Peyer's patch (tissue), 4 donors: Measurements from ENCODE around the gene TMCO4. TPM values are rescaled to one million over a fixed set of nuclear protein-coding genes. Genes with fewer than 3 reads are reported as not detected.

Source experiments
- DNase-seq, 3 donors: peaks; one replicate each; pipeline ENCODE4 v3.0.0-alpha.2; 2017 to 2019
- H3K27ac ChIP-seq, 4 donors: fragments of 200-600 bp; sonication (generic); one replicate each; pipeline ENCODE4 v1.5.1; 2016 to 2019
- H3K27me3 ChIP-seq, 2 donors: fragments of 200-600 bp; sonication (generic); one replicate each; pipeline ENCODE4 v1.5.1; 2019
- H3K36me3 ChIP-seq, 3 donors: fragments of 200-600 bp; sonication (generic); one replicate each; pipeline ENCODE4 v1.5.1; 2016 to 2019
- H3K4me1 ChIP-seq, 4 donors: fragments of 200-600 bp; sonication (generic); one replicate each; pipeline ENCODE4 v1.5.1; 2016 to 2019
- H3K4me3 ChIP-seq, 4 donors: fragments of 200-600 bp; sonication (generic); 1 replicate in 3 of 4; 2 replicates in 1 of 4; pipeline ENCODE4 v1.5.1; 2016 to 2019; ENCODE audit warnings: mild to moderate bottlenecking in 1 of 4
- H3K9me3 ChIP-seq, 4 donors: fragments of 200-600 bp; sonication (generic); one replicate each; pipeline ENCODE4 v1.5.1; 2016 to 2019; ENCODE audit warnings: mild to moderate bottlenecking in 1 of 4
- CTCF ChIP-seq, 6 experiments: fragments of 450-650 bp in 4 of 6; fragments of 200-600 bp in 2 of 6; sonication (generic) in 1 of 6; IDR thresholded peaks; one replicate each; pipeline ENCODE4 v1.5.1; 2017 to 2019; ENCODE audit warnings: antibody characterized with exemption in 6 of 6, mild to moderate bottlenecking in 3 of 6, moderate library complexity in 1 of 6
- POLR2A ChIP-seq, 2 donors: fragments of 450-650 bp; IDR thresholded peaks; one replicate each; pipeline ENCODE4 v1.5.1; 2017; ENCODE audit warnings: antibody characterized with exemption in 2 of 2, mild to moderate bottlenecking in 2 of 2, moderate library complexity in 2 of 2
- total RNA-seq, 4 donors: library from RNA; depleted of rRNA; stranded (reverse); fragments of >200 nt; gene quantifications; one replicate each; pipeline ENCODE4 v1.1.0, GENCODE V29; 2016

The TMCO4 gene
- total RNA-seq, 4 donors from 2014 or later: 13.5 to 40.4 (median 26.1) TPM

- Histone ChIP-seq H3K4me1 (no peaks in the 10 kb centered on the region), H3K4me3 (no peak overlapping the region), H3K36me3 (peaks cover 0 to 3% (median 0%) of the 10 kb centered on the region in 3 donors), H3K27me3 (no peaks in the 10 kb centered on the region), H3K27ac (no peak overlapping the region), H3K9me3 (no peaks in the 10 kb centered on the region)
- DNase-seq: no peak
- TF ChIP-seq CTCF (IDR thresholded peaks at IDR 0.05) (no peak), POLR2A (IDR thresholded peaks at IDR 0.05) (no peak)
Observed at GRCh38 chr1:19633106-19633505, 166.6 kb downstream of the TMCO4 start.

Other genes starting within 250 kb of the TMCO4 start
- 100 to 1,000 TPM; 187 to 348 (median 289) TPM for gene NBL1, start 155.6 kb downstream of the TMCO4 start, total RNA-seq
- gene HTR6, start 135.0 kb downstream of the TMCO4 start, total RNA-seq: under 1 TPM in 1 of 4 donors, not detected in 3; 0.88 TPM
- 10 to 100 TPM in 2 of 4 donors, 1 to 10 TPM in 2; 2.5 to 19.0 (median 10.4) TPM for gene RNF186, start 15.4 kb upstream of the TMCO4 start, total RNA-seq
- gene OTUD3, start 82.5 kb upstream of the TMCO4 start, total RNA-seq: 10 to 100 TPM in 1 of 4 donors, 1 to 10 TPM in 3; 6.5 to 13.6 (median 8.2) TPM
- gene PLA2G2E, start 123.7 kb upstream of the TMCO4 start, total RNA-seq: not detected
- gene PLA2G2A, start 179.7 kb upstream of the TMCO4 start, total RNA-seq: 100 to 1,000 TPM; 175 to 501 (median 319) TPM